ENCODE data around the gene ADAMTSL2.

ADAMTSL2 gene

GRCh38 chr9:133493428-133493827 is 41.1 kb upstream of the ADAMTSL2 start:
- Histone ChIP-seq H3K27ac (ENCODE audit: low read depth, low read length) (no peak overlapping the region), H2AFZ (ENCODE audit: low read length, unreplicated experiment) (no peak overlapping the region), H3K36me3 (ENCODE audit: insufficient read depth, low read length) (no peaks in the 10 kb centered on the region), H3K4me3 (ENCODE audit: low read depth, low read length) (no peak overlapping the region), H3K79me2 (ENCODE audit: control insufficient read depth, insufficient read depth, low read length, unreplicated experiment) (no peaks in the 10 kb centered on the region), H3K4me1 (ENCODE audit: control insufficient read depth, insufficient read depth, low read length, unreplicated experiment) (no peaks in the 10 kb centered on the region), H3K27me3 (ENCODE audit: insufficient read depth, low read length) (peaks cover 12% of the 10 kb centered on the region; the same call in 1 of the 2 replicates)

DNA sequence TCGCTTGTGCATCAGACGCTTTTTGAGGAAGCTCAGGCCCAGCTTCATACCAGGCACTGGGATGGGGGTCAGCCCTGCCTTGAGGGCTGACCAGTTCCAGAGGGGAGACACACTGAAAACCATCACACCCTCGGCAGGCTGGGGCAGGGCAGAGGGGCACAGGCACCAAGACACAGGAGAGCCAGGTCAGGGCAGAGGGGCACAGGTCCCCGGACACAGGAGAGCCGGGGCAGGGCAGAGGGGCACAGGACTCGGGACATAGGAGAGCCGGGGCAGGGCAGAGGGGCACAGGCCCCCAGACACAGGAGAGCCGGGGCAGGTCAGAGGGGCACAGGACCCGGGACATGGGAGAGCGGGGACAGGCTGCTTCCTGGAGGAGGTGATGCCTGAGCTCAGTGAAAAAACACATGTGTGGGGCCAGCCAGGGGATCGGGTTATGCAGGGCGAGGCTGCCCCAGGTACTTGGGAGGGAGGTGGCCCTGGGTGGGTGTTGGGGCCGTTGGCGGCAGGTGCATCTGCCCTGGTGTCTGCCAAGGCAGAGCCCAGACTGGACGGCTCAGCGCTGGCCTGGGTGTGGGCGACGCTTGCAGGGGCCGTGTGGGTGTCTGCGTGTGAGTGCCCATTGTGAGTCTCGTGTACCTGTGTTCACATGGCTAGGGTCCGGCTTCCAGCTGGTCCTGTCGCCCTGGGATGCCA is 40.5 kb upstream of the ADAMTSL2 start:
- H2AFZ ChIP-seq (ENCODE audit: low read length, unreplicated experiment) = no peak overlapping the region
- no peaks in the 10 kb centered on the region for H3K4me1 ChIP-seq (ENCODE audit: control insufficient read depth, insufficient read depth, low read length, unreplicated experiment)
- no peaks in the 10 kb centered on the region for H3K36me3 ChIP-seq (ENCODE audit: insufficient read depth, low read length)
- no peak overlapping the region for H3K4me3 ChIP-seq (ENCODE audit: low read depth, low read length)
- H3K27ac ChIP-seq (ENCODE audit: low read depth, low read length) = no peak overlapping the region
- H3K27me3 ChIP-seq (ENCODE audit: insufficient read depth, low read length) = peaks cover 17% of the 10 kb centered on the region; the same call in 1 of the 2 replicates
- no peaks in the 10 kb centered on the region for H3K79me2 ChIP-seq (ENCODE audit: control insufficient read depth, insufficient read depth, low read length, unreplicated experiment)

GRCh38 chr9:133494636-133495326 is 39.7 kb upstream of the ADAMTSL2 start:
- no peak overlapping the region for H2AFZ ChIP-seq (ENCODE audit: low read length, unreplicated experiment)
- H3K4me3 ChIP-seq (ENCODE audit: low read depth, low read length) = no peak overlapping the region
- no peaks in the 10 kb centered on the region for H3K36me3 ChIP-seq (ENCODE audit: insufficient read depth, low read length)
- H3K27me3 ChIP-seq (ENCODE audit: insufficient read depth, low read length) = peaks cover 21% of the 10 kb centered on the region; the same call in 1 of the 2 replicates
- no peak overlapping the region for H3K27ac ChIP-seq (ENCODE audit: low read depth, low read length)
- H3K4me1 ChIP-seq (ENCODE audit: control insufficient read depth, insufficient read depth, low read length, unreplicated experiment) = no peaks in the 10 kb centered on the region
- H3K79me2 ChIP-seq (ENCODE audit: control insufficient read depth, insufficient read depth, low read length, unreplicated experiment) = no peaks in the 10 kb centered on the region

- Histone ChIP-seq H3K27me3 (ENCODE audit: insufficient read depth, low read length) (peaks cover 21% of the 10 kb centered on the region; the same call in 1 of the 2 replicates), H2AFZ (ENCODE audit: low read length, unreplicated experiment) (no peak overlapping the region), H3K4me3 (ENCODE audit: low read depth, low read length) (no peak overlapping the region), H3K79me2 (ENCODE audit: control insufficient read depth, insufficient read depth, low read length, unreplicated experiment) (no peaks in the 10 kb centered on the region), H3K4me1 (ENCODE audit: control insufficient read depth, insufficient read depth, low read length, unreplicated experiment) (no peaks in the 10 kb centered on the region), H3K36me3 (ENCODE audit: insufficient read depth, low read length) (no peaks in the 10 kb centered on the region), H3K27ac (ENCODE audit: low read depth, low read length) (no peak overlapping the region)
Observed at GRCh38 chr9:133495327-133496293, 38.9 kb upstream of the ADAMTSL2 start.

DNA sequence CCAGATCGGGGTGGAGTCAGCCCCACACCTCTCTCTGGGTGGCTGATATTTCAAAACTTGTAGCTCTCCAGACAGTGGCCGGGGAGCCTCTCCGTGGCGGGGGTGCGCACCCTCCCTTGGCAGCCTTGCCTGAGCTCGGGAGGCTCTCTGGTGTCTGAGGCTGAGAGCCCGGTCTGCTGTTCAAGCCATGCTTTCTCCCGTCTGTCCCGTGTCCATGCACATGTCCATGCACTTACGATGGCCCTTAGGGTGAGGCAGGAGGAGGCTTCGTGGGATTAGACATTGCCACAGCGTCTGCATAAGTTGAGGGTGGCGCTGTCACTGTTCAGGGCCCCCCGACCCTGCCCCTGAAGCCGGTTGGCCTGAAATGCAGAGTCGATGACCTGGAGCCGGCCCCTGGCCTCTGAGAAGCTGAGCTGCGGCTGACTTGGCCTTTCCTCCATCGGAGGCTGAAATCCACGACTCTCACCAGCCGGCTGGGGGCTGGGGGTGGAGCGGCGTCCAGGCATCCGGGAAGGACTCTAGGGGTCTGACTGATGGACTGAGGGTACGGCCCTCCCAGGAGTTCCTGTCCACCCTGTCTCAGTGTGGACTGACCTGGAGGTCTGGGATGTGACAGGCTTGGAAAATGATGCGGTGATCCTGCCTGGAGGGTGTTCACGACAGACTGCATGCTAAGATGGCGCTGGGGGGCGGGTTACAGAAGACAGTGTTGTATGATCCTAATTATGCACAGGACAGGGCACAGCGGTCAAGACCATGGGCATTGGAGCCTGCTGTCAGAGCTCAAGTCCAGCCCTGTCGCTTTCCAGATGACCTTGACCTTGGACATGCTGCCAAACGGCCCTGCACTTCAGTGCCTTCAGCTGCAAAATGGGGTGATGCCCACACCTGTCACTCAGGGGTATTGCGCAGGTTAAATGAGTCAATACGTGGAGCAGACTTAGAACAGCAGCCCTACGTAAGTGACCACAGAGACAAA is 37.4 kb upstream of the ADAMTSL2 start:
- Histone ChIP-seq H3K79me2 (ENCODE audit: control insufficient read depth, insufficient read depth, low read length, unreplicated experiment) (no peaks in the 10 kb centered on the region), H3K27ac (ENCODE audit: low read depth, low read length) (no peak overlapping the region), H3K36me3 (ENCODE audit: insufficient read depth, low read length) (no peaks in the 10 kb centered on the region), H3K4me1 (ENCODE audit: control insufficient read depth, insufficient read depth, low read length, unreplicated experiment) (no peaks in the 10 kb centered on the region), H2AFZ (ENCODE audit: low read length, unreplicated experiment) (no peak overlapping the region), H3K27me3 (ENCODE audit: insufficient read depth, low read length) (peaks cover 34% of the 10 kb centered on the region; the same call in 1 of the 2 replicates), H3K4me3 (ENCODE audit: low read depth, low read length) (no peak overlapping the region)

DNA sequence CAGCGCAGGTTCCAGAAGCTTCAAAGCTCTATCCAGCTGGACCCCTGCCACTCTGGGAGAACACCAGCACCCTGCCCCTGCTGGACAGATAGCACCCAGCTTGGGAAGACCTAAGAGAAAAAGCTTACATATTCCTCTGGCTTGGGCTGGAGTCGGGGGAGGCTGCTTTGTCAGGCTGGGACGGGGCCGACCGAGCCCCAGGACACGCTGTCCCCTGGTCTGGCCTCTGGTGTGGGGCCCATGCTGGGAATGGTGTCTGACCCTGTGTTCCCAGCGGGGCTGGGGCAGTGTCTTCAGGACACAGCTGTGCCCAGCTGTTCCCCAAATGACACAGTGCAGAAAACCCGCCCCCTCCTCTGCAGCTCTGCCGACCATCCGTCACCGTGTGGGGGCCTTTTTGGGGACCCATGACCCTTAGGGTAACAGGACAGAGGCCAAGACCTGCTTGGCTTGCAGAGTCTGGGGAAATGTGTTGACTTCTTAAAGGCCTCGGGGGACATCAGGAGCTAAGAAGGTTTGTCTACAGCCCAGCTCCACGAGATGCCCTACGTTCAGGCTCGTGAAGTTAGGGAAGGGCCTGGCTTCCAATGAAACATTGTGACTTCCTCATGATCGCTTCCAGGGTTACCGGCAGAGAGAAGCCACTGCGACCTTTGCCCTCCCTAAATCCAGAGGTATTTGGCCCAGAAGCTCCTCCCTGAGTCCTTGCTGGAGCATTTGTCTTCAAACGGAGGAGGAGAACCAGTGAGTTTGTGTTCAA is 35.2 kb upstream of the ADAMTSL2 start:
- Histone ChIP-seq H3K27me3 (ENCODE audit: insufficient read depth, low read length) (peaks cover 44% of the 10 kb centered on the region; the same call in 1 of the 2 replicates), H3K4me3 (ENCODE audit: low read depth, low read length) (no peak overlapping the region), H3K27ac (ENCODE audit: low read depth, low read length) (no peak overlapping the region), H3K4me1 (ENCODE audit: control insufficient read depth, insufficient read depth, low read length, unreplicated experiment) (no peaks in the 10 kb centered on the region), H3K36me3 (ENCODE audit: insufficient read depth, low read length) (no peaks in the 10 kb centered on the region), H2AFZ (ENCODE audit: low read length, unreplicated experiment) (no peak overlapping the region), H3K79me2 (ENCODE audit: control insufficient read depth, insufficient read depth, low read length, unreplicated experiment) (no peaks in the 10 kb centered on the region)

DNA sequence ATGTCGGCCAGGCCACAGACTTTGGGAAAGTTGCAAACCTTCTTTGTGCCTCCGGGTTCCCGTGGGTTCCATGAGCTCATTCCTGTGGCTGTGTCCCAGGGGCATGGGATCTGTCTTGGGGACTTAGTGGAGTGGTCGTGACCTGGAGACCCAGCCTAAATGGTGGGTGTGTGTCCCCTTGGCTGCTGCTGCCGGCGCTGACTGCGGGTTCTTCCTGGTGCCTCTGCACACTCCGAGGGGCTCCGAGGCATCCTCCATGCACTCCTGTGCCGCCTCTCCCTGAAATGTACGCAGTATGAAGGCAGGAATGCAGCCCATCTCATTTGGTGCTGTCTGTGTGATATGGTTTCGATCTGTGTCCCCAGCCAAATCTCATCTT is 34.6 kb upstream of the ADAMTSL2 start:
- peaks cover 44% of the 10 kb centered on the region; the same call in 1 of the 2 replicates for H3K27me3 ChIP-seq (ENCODE audit: insufficient read depth, low read length)
- no peak overlapping the region for H3K27ac ChIP-seq (ENCODE audit: low read depth, low read length)
- H3K4me1 ChIP-seq (ENCODE audit: control insufficient read depth, insufficient read depth, low read length, unreplicated experiment) = no peaks in the 10 kb centered on the region
- H3K36me3 ChIP-seq (ENCODE audit: insufficient read depth, low read length) = no peaks in the 10 kb centered on the region
- no peak overlapping the region for H3K4me3 ChIP-seq (ENCODE audit: low read depth, low read length)
- no peak overlapping the region for H2AFZ ChIP-seq (ENCODE audit: low read length, unreplicated experiment)
- H3K79me2 ChIP-seq (ENCODE audit: control insufficient read depth, insufficient read depth, low read length, unreplicated experiment) = no peaks in the 10 kb centered on the region

GRCh38 chr9:133502112-133502511 is 32.4 kb upstream of the ADAMTSL2 start:
- H3K27ac ChIP-seq (ENCODE audit: low read depth, low read length) = no peak overlapping the region
- no peaks in the 10 kb centered on the region for H3K79me2 ChIP-seq (ENCODE audit: control insufficient read depth, insufficient read depth, low read length, unreplicated experiment)
- no peaks in the 10 kb centered on the region for H3K36me3 ChIP-seq (ENCODE audit: insufficient read depth, low read length)
- peaks cover 38% of the 10 kb centered on the region; the same call in 1 of the 2 replicates for H3K27me3 ChIP-seq (ENCODE audit: insufficient read depth, low read length)
- H3K4me3 ChIP-seq (ENCODE audit: low read depth, low read length) = no peak overlapping the region
- H3K4me1 ChIP-seq (ENCODE audit: control insufficient read depth, insufficient read depth, low read length, unreplicated experiment) = peaks cover 17% of the 10 kb centered on the region
- H2AFZ ChIP-seq (ENCODE audit: low read length, unreplicated experiment) = no peak overlapping the region

DNA sequence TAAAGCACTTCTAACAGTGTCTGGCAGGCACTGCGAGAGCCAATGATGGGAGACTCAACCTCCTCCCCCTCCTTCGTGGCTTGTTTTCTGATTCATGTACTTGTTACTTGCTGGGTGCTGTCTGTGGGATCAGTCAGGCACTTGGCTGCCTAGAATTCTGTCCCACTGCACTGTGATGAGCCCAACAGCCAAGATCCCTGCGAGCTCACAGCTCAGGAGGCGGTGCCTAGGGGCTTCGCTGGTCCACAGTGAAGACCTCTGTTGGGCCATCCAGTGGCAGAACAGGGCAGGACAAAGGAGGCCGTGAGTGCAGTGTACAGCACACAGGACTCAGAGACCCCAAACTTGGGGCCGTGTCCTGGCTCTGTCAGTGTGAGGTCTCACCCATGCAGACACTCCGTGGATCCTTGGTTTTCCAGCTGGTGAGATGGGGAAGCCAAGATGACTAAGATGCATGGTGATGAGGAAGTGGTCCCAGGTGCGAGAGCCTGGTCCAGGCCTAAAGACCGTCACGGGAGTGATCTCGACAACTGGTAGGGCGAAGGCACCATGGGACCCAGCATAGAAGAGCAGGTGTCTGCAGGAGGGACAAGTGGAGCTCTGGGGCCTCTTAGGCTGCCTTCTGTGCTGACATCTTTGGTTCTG is 29.2 kb upstream of the ADAMTSL2 start:
- H2AFZ ChIP-seq (ENCODE audit: low read length, unreplicated experiment) = peak overlapping the region; percentile 10
- H3K4me3 ChIP-seq (ENCODE audit: low read depth, low read length) = no peak overlapping the region
- no peaks in the 10 kb centered on the region for H3K79me2 ChIP-seq (ENCODE audit: control insufficient read depth, insufficient read depth, low read length, unreplicated experiment)
- peaks cover 25% of the 10 kb centered on the region for H3K4me1 ChIP-seq (ENCODE audit: control insufficient read depth, insufficient read depth, low read length, unreplicated experiment)
- no peaks in the 10 kb centered on the region for H3K36me3 ChIP-seq (ENCODE audit: insufficient read depth, low read length)
- peaks cover 24% of the 10 kb centered on the region; the same call in 1 of the 2 replicates for H3K27me3 ChIP-seq (ENCODE audit: insufficient read depth, low read length)
- peak overlapping the region; percentile 84; the same call in 1 of the 2 replicates for H3K27ac ChIP-seq (ENCODE audit: low read depth, low read length)
